A549 (cell line): ENCODE results near the gene PNMA1. TPM values are rescaled to one million over a fixed set of nuclear protein-coding genes. Genes with fewer than 3 reads are reported as not detected.

Experiments used
- ATAC-seq, 2 experiments: fragments of 200-7000 bp in 1 of 2; fragments of >200 bp in 1 of 2; cut with Nextera tagmentation in 1 of 2; cut with Tn5 transposase in 1 of 2; 3 replicates each; pipeline versions ENCODE4 v1.8.0 to v1.9.1; 2018 to 2020; ENCODE audit warnings: mild to moderate bottlenecking in 1 of 2, moderate library complexity in 1 of 2
- CTCF ChIA-PET: fragments of 300-600 bp; sonication (Branson Sonifier 250); formaldehyde crosslinking; extraction: SDS; loops from one replicate; lab custom pipeline; 2021; ENCODE audit warnings: antibody characterized with exemption, inconsistent platforms; lab: Yijun Ruan, JAX
- POLR2A ChIA-PET: fragments of 350-600 bp; formaldehyde crosslinking; extraction: SDS; loops from one replicate; lab custom pipeline; 2021; ENCODE audit warnings: antibody characterized with exemption, inconsistent platforms; lab: Yijun Ruan, JAX
- DNase-seq, 2 experiments: peaks; one replicate each; pipeline versions ENCODE4 v3.0.0 to v3.0.0-alpha.2; 2011 to 2016; ENCODE audit warnings: low read depth in 1 of 2, low spot score in 1 of 2
- FAIRE-seq: peaks from 2 replicates; lab custom pipeline; 2011; peaks lifted over from hg19 to GRCh38; lab: Jason Lieb, UNC
- H3K27ac ChIP-seq, 2 experiments: fragments of >200 bp; sonication (Bioruptor Twin); formaldehyde crosslinking; 3 replicates each; pipeline ENCODE4 v1.5.1; 2016 to 2017
- H3K4me1 ChIP-seq: fragments of >200 bp; sonication (Bioruptor Twin); formaldehyde crosslinking; 3 replicates; pipeline ENCODE4 v1.6.1; 2016
- H3K4me2 ChIP-seq: fragments of >200 bp; sonication (Bioruptor Twin); formaldehyde crosslinking; 3 replicates; pipeline ENCODE4 v1.6.1; 2016
- H3K4me3 ChIP-seq: fragments of >200 bp; sonication (Bioruptor Twin); formaldehyde crosslinking; 3 replicates; pipeline ENCODE4 v1.5.1; 2016
- H3K9me3 ChIP-seq: fragments of >200 bp; sonication (Bioruptor Twin); formaldehyde crosslinking; 3 replicates; pipeline ENCODE4 v1.6.1; 2016
- ATOH8 ChIP-seq: fragments of 250-450 bp; sonication (Bioruptor Pico); IDR thresholded peaks from 2 replicates; pipeline ENCODE4 v1.5.0; 2020; ENCODE audit warnings: low read depth, mild to moderate bottlenecking, moderate library complexity
- BCL3 ChIP-seq: fragments of >200 bp; sonication (Bioruptor Twin); formaldehyde crosslinking; IDR thresholded peaks from 3 replicates; pipeline ENCODE4 v1.6.1; 2016
- CBX2 ChIP-seq: fragments of 200-600 bp; sonication (generic); IDR thresholded peaks from 2 replicates; pipeline ENCODE4 v1.6.1; 2016; ENCODE audit warnings: low read depth, mild to moderate bottlenecking, borderline replicate concordance
- CHD2 ChIP-seq: fragments of 150-350 bp; IDR thresholded peaks from 2 replicates; pipeline ENCODE4 v1.6.1; 2014; ENCODE audit warnings: low read length; ENCODE audit not compliant: partially characterized antibody
- CHD4 ChIP-seq: fragments of 200-600 bp; sonication (generic); IDR thresholded peaks from 2 replicates; pipeline ENCODE4 v1.6.1; 2016; ENCODE audit warnings: antibody characterized with exemption, mild to moderate bottlenecking, borderline replicate concordance
- CTCF ChIP-seq: fragments of >200 bp; sonication (Bioruptor Twin); formaldehyde crosslinking; IDR thresholded peaks from 3 replicates; pipeline ENCODE4 v1.5.1; 2016
- EHF ChIP-seq: fragments of 250-450 bp; sonication (Bioruptor Pico); IDR thresholded peaks from 2 replicates; pipeline ENCODE4 v1.5.0; 2020; ENCODE audit warnings: mild to moderate bottlenecking
- GATA3 ChIP-seq: IDR thresholded peaks from 2 replicates; pipeline ENCODE4 v1.6.1; 2012; ENCODE audit warnings: borderline replicate concordance
- HEYL ChIP-seq: fragments of 250-450 bp; sonication (Bioruptor Pico); IDR thresholded peaks from 2 replicates; pipeline ENCODE4 v1.8.0; 2021; ENCODE audit warnings: mild to moderate bottlenecking, moderate library complexity
- HOXA7 ChIP-seq: fragments of 250-450 bp; sonication (Bioruptor Pico); IDR thresholded peaks from 2 replicates; pipeline ENCODE4 v1.5.0; 2020; ENCODE audit warnings: mild to moderate bottlenecking, moderate library complexity
- JUN ChIP-seq, 2 experiments: fragments of >200 bp; sonication (Bioruptor Twin); formaldehyde crosslinking; IDR thresholded peaks; 2 replicates in 1 of 2; 3 replicates in 1 of 2; pipeline ENCODE4 v1.6.1; 2016 to 2017
- KDM1A ChIP-seq: fragments of 200-600 bp; sonication (generic); IDR thresholded peaks from 2 replicates; pipeline ENCODE4 v1.6.1; 2016; ENCODE audit warnings: low read depth, mild to moderate bottlenecking
- KDM5A ChIP-seq: fragments of 200-600 bp; sonication (generic); IDR thresholded peaks from 2 replicates; pipeline ENCODE4 v1.6.1; 2016; ENCODE audit warnings: antibody characterized with exemption, mild to moderate bottlenecking
- MAFK ChIP-seq: fragments of 450-650 bp; IDR thresholded peaks from 2 replicates; pipeline ENCODE4 v1.6.1; 2014; ENCODE audit not compliant: partially characterized antibody
- MAX ChIP-seq: IDR thresholded peaks from 2 replicates; pipeline ENCODE4 v1.6.1; 2012
- MAZ ChIP-seq: fragments of 150-350 bp; IDR thresholded peaks from 2 replicates; pipeline ENCODE4 v1.6.1; 2014; ENCODE audit warnings: antibody characterized with exemption, low read depth, low read length, borderline replicate concordance
- NFE2L2 ChIP-seq: fragments of 150-350 bp; conservative IDR thresholded peaks from 2 replicates; pipeline ENCODE4 v1.6.1; 2014; ENCODE audit warnings: low read length
- NPAS2 ChIP-seq: fragments of 250-450 bp; sonication (Bioruptor Pico); IDR thresholded peaks from 2 replicates; pipeline ENCODE4 v1.8.0; 2022; ENCODE audit warnings: mild to moderate bottlenecking, moderate library complexity, borderline replicate concordance
- POLR2A ChIP-seq: IDR thresholded peaks from 2 replicates; pipeline ENCODE4 v1.6.1; 2012; ENCODE audit warnings: mild to moderate bottlenecking, low read length
- RAD21 ChIP-seq, 2 experiments: fragments of >200 bp in 1 of 2; sonication (Bioruptor Twin) in 1 of 2; formaldehyde crosslinking in 1 of 2; IDR thresholded peaks in 1 of 2; conservative IDR thresholded peaks in 1 of 2; 2 replicates in 1 of 2; 3 replicates in 1 of 2; pipeline ENCODE4 v1.6.1; 2012 to 2018; ENCODE audit warnings: inconsistent platforms in 1 of 2
- RCOR1 ChIP-seq: fragments of 150-350 bp; IDR thresholded peaks from 2 replicates; pipeline ENCODE4 v1.6.1; 2014; ENCODE audit warnings: antibody characterized with exemption, low read length, low read depth
- REST ChIP-seq: fragments of 200-600 bp; sonication (generic); IDR thresholded peaks from 2 replicates; pipeline ENCODE4 v1.6.1; 2016; ENCODE audit warnings: antibody characterized with exemption, mild to moderate bottlenecking, moderate library complexity
- RNF2 ChIP-seq: fragments of 200-600 bp; sonication (generic); IDR thresholded peaks from 2 replicates; pipeline ENCODE4 v1.6.1; 2016; ENCODE audit warnings: low read depth, mild to moderate bottlenecking, antibody characterized with exemption, moderate library complexity, borderline replicate concordance
- SMC3 ChIP-seq: fragments of >200 bp; sonication (Bioruptor Twin); formaldehyde crosslinking; IDR thresholded peaks from 3 replicates; pipeline ENCODE4 v1.6.1; 2018; ENCODE audit warnings: inconsistent platforms
- SREBF2 ChIP-seq: fragments of 450-650 bp; IDR thresholded peaks from 2 replicates; pipeline ENCODE4 v1.6.1; 2014; ENCODE audit warnings: mild to moderate bottlenecking, moderate library complexity
- ZSCAN20 ChIP-seq: fragments of 250-450 bp; sonication (Bioruptor Pico); IDR thresholded peaks from 2 replicates; pipeline ENCODE4 v1.8.0; 2022; ENCODE audit warnings: mild to moderate bottlenecking, moderate library complexity
- WGBS: methylation state at CpG from one replicate; pipeline ENCODE4 v1.1.6; 2017; ENCODE audit errors: missing lambda C conversion rate; 5-methylcytosine and 5-hydroxymethylcytosine counted together
- polyA plus RNA-seq, 4 experiments: library from polyadenylated mRNA; depleted of rRNA in 3 of 4; stranded (reverse); fragments of >200 nt; fragmentation: RNase III in 1 of 4; extraction: RNeasy Plus Mini Kit Qiagen cat#74134 plus additional on column Dnase treatment in 1 of 4; gene quantifications; 2 replicates in 3 of 4; 3 replicates in 1 of 4; pipeline ENCODE4 v1.2.3, GENCODE V29; 2011 to 2017

PNMA1 gene
- polyA plus RNA-seq, 2 of the 4 experiments (the other 2 are of a cell fraction): 21.2 to 47.3 TPM

- Histone ChIP-seq H3K4me2 (no peak overlapping the region), H3K4me1 (peaks cover 23% of the 10 kb centered on the region), H3K4me3 (no peak overlapping the region), H3K9me3 (no peaks in the 10 kb centered on the region), H3K27ac (no peak overlapping the region)
- FAIRE-seq (no peak), ATAC-seq (no peak), DNase-seq (no peak)
- POLR2A ChIA-PET: no interaction called here
- CTCF ChIA-PET: interaction anchor here (0.7 to 1.2 kb wide), 2 partner anchors 8 to 9 kb away, joined by 3 to 4 read pairs; no protein-coding TSS in a partner anchor
- TF ChIP-seq SMC3: no peak
- TF ChIP-seq RNF2: no peak
- TF ChIP-seq JUN (IDR thresholded peaks at IDR 0.05): no peak
- TF ChIP-seq CHD4: no peak
- TF ChIP-seq NPAS2: no peak
- TF ChIP-seq EHF: no peak
- no peak for TF ChIP-seq GATA3
- no peak for TF ChIP-seq RCOR1
- TF ChIP-seq SREBF2: no peak
- no peak for TF ChIP-seq RAD21 (conservative IDR thresholded peaks at IDR 0.05 in 1 of 2, IDR thresholded peaks at IDR 0.05 in 1 of 2)
- 84% methylated on average over 13 of the region's 13 CpGs for WGBS
Measured at GRCh38 chr14:73736842-73737241, 22.7 kb upstream of the PNMA1 start.

GRCh38 chr14:73732006-73732405 is 17.8 kb upstream of the PNMA1 start:
- CTCF ChIA-PET: interaction anchor here (0.6 to 16.0 kb wide), 5 partner anchors 11 to 95 kb away, joined by 3 to 210 read pairs (median 138); a partner anchor contains a TSS
- no peak for ATAC-seq

GRCh38 chr14:73731111-73731510 is 16.9 kb upstream of the PNMA1 start:
- ATAC-seq (no peak), FAIRE-seq (no peak), DNase-seq (no peak)
- CTCF ChIA-PET: interaction anchor here (0.6 to 16.0 kb wide), 8 partner anchors 11 to 337 kb away, joined by 3 to 210 read pairs (median 26); partner anchors contain the start of gene PTGR2
- Histone ChIP-seq H3K4me2 (no peak overlapping the region), H3K27ac (no peak overlapping the region), H3K4me3 (no peak overlapping the region), H3K4me1 (peaks cover 27% of the 10 kb centered on the region), H3K9me3 (no peaks in the 10 kb centered on the region)
- POLR2A ChIA-PET: no interaction called here
- 80% methylated on average over 3 of the region's 3 CpGs for WGBS
- TF ChIP-seq NFE2L2 (no peak), RNF2 (no peak), POLR2A (no peak), KDM1A (no peak), MAX (no peak), REST (no peak), MAFK (no peak), CHD2 (no peak), HEYL (CRISPR knock-in tag) (no peak), ZSCAN20 (CRISPR knock-in tag) (no peak), HOXA7 (CRISPR knock-in tag) (no peak), ATOH8 (CRISPR knock-in tag) (no peak), CBX2 (no peak), CTCF (no peak), MAZ (no peak)

More at GRCh38 chr14:73732006-73732405, 17.8 kb upstream of the PNMA1 start:
- Histone ChIP-seq H3K4me3 (no peak overlapping the region), H3K27ac (no peak overlapping the region), H3K4me1 (peaks cover 18% of the 10 kb centered on the region)
- no peak for DNase-seq
- TF ChIP-seq KDM5A (no peak), BCL3 (no peak), EHF (no peak), SMC3 (no peak)
- TF ChIP-seq, all 56 proteins: peak for 0
- POLR2A ChIA-PET: no interaction called here
- FAIRE-seq: no peak
- Histone ChIP-seq H3K9me3 (no peaks in the 10 kb centered on the region), H3K4me2 (no peak overlapping the region)
- WGBS: 88% methylated on average over 3 of the region's 3 CpGs
